GM23338 (cell line): Measurements from ENCODE around the gene MAP2K7.

ENCODE experiments used
- CREB1 ChIP-seq: fragments of 250-450 bp; sonication (Bioruptor Pico); IDR thresholded peaks from 2 replicates; pipeline ENCODE4 v1.5.0; 2020; ENCODE audit warnings: low read depth, mild to moderate bottlenecking, moderate library complexity
- ETS1 ChIP-seq: IDR thresholded peaks from 2 replicates; pipeline ENCODE4 v1.6.1; 2016; ENCODE audit warnings: antibody characterized with exemption
- EZH2 ChIP-seq: fragments of 200-600 bp; sonication (generic); IDR thresholded peaks from one replicate; pipeline ENCODE4 v1.8.0; 2017; ENCODE audit warnings: antibody characterized with exemption, mild to moderate bottlenecking, low read depth; ENCODE audit not compliant: unreplicated experiment
- EZH2phosphoT487 ChIP-seq: fragments of 200-600 bp; sonication (generic); IDR thresholded peaks from one replicate; pipeline ENCODE4 v1.8.1; 2018; ENCODE audit warnings: antibody characterized with exemption; ENCODE audit not compliant: unreplicated experiment
- JUNB ChIP-seq: IDR thresholded peaks from one replicate; pipeline ENCODE4 v1.6.1; 2016; ENCODE audit warnings: antibody characterized with exemption; ENCODE audit not compliant: unreplicated experiment
- POLR2AphosphoS5 ChIP-seq: IDR thresholded peaks from 2 replicates; pipeline ENCODE4 v1.6.1; 2016; ENCODE audit warnings: antibody characterized with exemption, low read depth
- REST ChIP-seq: IDR thresholded peaks from one replicate; pipeline ENCODE4 v1.6.1; 2018; ENCODE audit warnings: antibody characterized with exemption; ENCODE audit not compliant: unreplicated experiment
- ZNF114 ChIP-seq: fragments of 250-450 bp; sonication (Bioruptor Pico); IDR thresholded peaks from 2 replicates; pipeline ENCODE4 v1.5.0; 2020; ENCODE audit warnings: mild to moderate bottlenecking, moderate library complexity
- TF ChIP-seq, protein P1 (sequence below), 2 experiments: fragments of 200-600 bp in 1 of 2; sonication (generic) in 1 of 2; conservative IDR thresholded peaks; 2 replicates each; pipeline versions ENCODE4 v1.5.1 to v1.6.1; 2016 to 2017; ENCODE audit warnings: antibody characterized with exemption in 2 of 2, low read depth in 2 of 2, mild to moderate bottlenecking in 2 of 2, moderate library complexity in 1 of 2

DNA sequence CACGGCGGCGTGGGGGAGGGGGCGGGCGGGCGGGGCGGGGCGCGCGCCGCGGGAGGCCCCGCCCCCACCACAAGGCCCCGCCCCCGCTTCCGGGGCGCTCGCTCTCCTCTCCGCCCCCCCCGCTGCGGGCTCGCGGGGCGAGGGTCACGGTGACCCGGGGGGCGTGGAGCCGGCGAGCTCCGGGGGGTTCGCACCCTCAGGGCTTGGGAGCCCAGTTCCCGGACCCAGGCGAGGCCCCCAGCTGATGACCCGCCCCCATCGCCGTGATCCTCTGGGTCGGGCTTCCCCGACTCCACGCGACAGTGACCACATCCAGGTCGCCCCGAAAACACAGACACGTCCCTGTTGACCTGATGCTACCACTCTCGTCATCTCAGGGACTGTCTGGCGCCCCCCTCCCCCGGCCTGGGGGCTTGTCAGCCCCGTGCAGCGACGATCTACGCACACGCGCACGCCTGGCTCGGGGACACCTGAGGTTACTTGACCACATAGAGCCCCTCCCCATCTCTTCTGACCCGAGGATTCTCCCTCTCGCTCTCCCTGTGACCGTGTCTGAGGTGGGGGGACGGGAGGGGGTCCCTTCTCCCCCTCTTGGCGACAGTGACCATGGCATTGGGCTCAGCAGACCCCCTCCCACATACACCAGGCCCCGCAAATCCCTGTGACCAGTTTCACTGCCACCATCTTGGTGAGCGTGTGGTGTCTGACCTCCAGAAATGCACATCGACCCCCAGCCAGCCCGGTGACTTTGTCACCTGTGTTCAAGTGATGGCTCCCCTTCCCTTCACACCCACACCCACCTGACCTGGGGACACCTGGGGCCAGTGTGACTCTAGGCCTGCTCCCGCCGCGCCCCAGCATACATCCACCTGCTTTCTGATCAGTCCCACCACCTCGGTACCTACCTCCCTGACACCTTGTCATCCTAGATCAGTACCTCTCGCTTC lies 670 bp downstream of the MAP2K7 start:
- TF ChIP-seq, protein P1, sequence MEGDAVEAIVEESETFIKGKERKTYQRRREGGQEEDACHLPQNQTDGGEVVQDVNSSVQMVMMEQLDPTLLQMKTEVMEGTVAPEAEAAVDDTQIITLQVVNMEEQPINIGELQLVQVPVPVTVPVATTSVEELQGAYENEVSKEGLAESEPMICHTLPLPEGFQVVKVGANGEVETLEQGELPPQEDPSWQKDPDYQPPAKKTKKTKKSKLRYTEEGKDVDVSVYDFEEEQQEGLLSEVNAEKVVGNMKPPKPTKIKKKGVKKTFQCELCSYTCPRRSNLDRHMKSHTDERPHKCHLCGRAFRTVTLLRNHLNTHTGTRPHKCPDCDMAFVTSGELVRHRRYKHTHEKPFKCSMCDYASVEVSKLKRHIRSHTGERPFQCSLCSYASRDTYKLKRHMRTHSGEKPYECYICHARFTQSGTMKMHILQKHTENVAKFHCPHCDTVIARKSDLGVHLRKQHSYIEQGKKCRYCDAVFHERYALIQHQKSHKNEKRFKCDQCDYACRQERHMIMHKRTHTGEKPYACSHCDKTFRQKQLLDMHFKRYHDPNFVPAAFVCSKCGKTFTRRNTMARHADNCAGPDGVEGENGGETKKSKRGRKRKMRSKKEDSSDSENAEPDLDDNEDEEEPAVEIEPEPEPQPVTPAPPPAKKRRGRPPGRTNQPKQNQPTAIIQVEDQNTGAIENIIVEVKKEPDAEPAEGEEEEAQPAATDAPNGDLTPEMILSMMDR (conservative IDR thresholded peaks at IDR 0.05; ENCODE audit: low read depth in 2 of 2) = no peak
- no peak for TF ChIP-seq EZH2
- no peak for TF ChIP-seq JUNB
- TF ChIP-seq REST = no peak
- no peak for TF ChIP-seq POLR2AphosphoS5
- TF ChIP-seq EZH2phosphoT487 = no peak
- TF ChIP-seq CREB1 (CRISPR knock-in tag) = no peak
- no peak for TF ChIP-seq ZNF114 (CRISPR knock-in tag)
- no peak for TF ChIP-seq ETS1
